IPS-11a (cell line): ENCODE measurements around the gene FBXL16.

Source experiments
- H3K4me3 ChIP-seq: one replicate; pipeline ENCODE4 v1.5.1; 2013; ENCODE audit warnings: low read depth, low read length, control low read depth

FBXL16 gene

GRCh38 chr16:667113-667779, 38.4 kb downstream of the FBXL16 start:
- no peak overlapping the region for H3K4me3 ChIP-seq

GRCh38 chr16:666572-666971, 39.0 kb downstream of the FBXL16 start:
- H3K4me3 ChIP-seq = no peak overlapping the region

- H3K4me3 ChIP-seq = no peak overlapping the region
Measured at GRCh38 chr16:662597-662996, 43.0 kb downstream of the FBXL16 start.

- no peak overlapping the region for H3K4me3 ChIP-seq
Measured at GRCh38 chr16:662095-662494, 43.5 kb downstream of the FBXL16 start.

GRCh38 chr16:661184-661821, 44.3 kb downstream of the FBXL16 start:
- H3K4me3 ChIP-seq = no peak overlapping the region

- H3K4me3 ChIP-seq = no peak overlapping the region
Measured at GRCh38 chr16:660459-661183, 45.0 kb downstream of the FBXL16 start.

- H3K4me3 ChIP-seq = no peak overlapping the region
Measured at GRCh38 chr16:660132-660458, 45.5 kb downstream of the FBXL16 start.

GRCh38 chr16:659618-660017, 46.0 kb downstream of the FBXL16 start:
- no peak overlapping the region for H3K4me3 ChIP-seq

- H3K4me3 ChIP-seq = no peak overlapping the region
Measured at GRCh38 chr16:658679-659571, 46.7 kb downstream of the FBXL16 start.

GRCh38 chr16:657487-657886, 48.1 kb downstream of the FBXL16 start:
- H3K4me3 ChIP-seq = no peak overlapping the region

GRCh38 chr16:654034-654433, 51.6 kb downstream of the FBXL16 start:
- no peak overlapping the region for H3K4me3 ChIP-seq

GRCh38 chr16:652454-653305, 52.9 kb downstream of the FBXL16 start:
- no peak overlapping the region for H3K4me3 ChIP-seq

GRCh38 chr16:651844-652243, 53.8 kb downstream of the FBXL16 start:
- H3K4me3 ChIP-seq = no peak overlapping the region

GRCh38 chr16:649631-650030, 56.0 kb downstream of the FBXL16 start:
- peak overlapping the region; percentile 50 for H3K4me3 ChIP-seq

- peak within 1 kb of the TSS; percentile 50 for H3K4me3 ChIP-seq
Measured at GRCh38 chr16:648781-649589, 56.6 kb downstream of the FBXL16 start, which contains the start of gene WDR90. Gene WDR90 (plus strand): TSS chr16:649365. CDS start chr16:649417, 52 bp downstream.

GRCh38 chr16:648071-648780, 57.4 kb downstream of the FBXL16 start:
- peak overlapping the region; percentile 50 for H3K4me3 ChIP-seq

- H3K4me3 ChIP-seq = no peak overlapping the region
Measured at GRCh38 chr16:647173-647902, 58.3 kb downstream of the FBXL16 start.

GRCh38 chr16:646679-647172, 58.9 kb downstream of the FBXL16 start:
- H3K4me3 ChIP-seq = no peak overlapping the region
